Effector memory CD4-positive, alpha-beta T cell (primary cell): ENCODE data around the gene ANKRD39.
"Not testable (repeated sequence)": the region's sequence is repeated elsewhere in the genome, so short reads cannot be mapped to it uniquely, and the experiment has no call there.

Source experiments
- DNase-seq, 3 donors: peaks; one replicate each; pipeline ENCODE4 v3.0.0-alpha.2; 2020
- H3K27ac ChIP-seq: 2 replicates; pipeline ENCODE4 v1.7.0; 2013; ENCODE audit warnings: mild to moderate bottlenecking, low read length, moderate library complexity; ENCODE audit not compliant: insufficient read depth, poor library complexity, severe bottlenecking
- H3K27me3 ChIP-seq: replicated peaks from 2 replicates; pipeline ENCODE4 v1.7.0; 2013; ENCODE audit warnings: mild to moderate bottlenecking, low read length; ENCODE audit not compliant: insufficient read depth, control insufficient read depth, poor library complexity, severe bottlenecking
- H3K36me3 ChIP-seq: 2 replicates; pipeline ENCODE4 v1.7.0; 2013; ENCODE audit warnings: mild to moderate bottlenecking, low read length, moderate library complexity; ENCODE audit not compliant: control insufficient read depth, insufficient read depth
- H3K4me1 ChIP-seq: 2 replicates; pipeline ENCODE4 v1.7.0; 2013; ENCODE audit warnings: low read length, mild to moderate bottlenecking; ENCODE audit not compliant: control insufficient read depth, insufficient read depth, poor library complexity, severe bottlenecking
- H3K4me3 ChIP-seq: 2 replicates; pipeline ENCODE4 v1.7.0; 2013; ENCODE audit warnings: low read length, low read depth, mild to moderate bottlenecking; ENCODE audit not compliant: insufficient read depth, poor library complexity, severe bottlenecking
- H3K9me3 ChIP-seq: 2 replicates; pipeline ENCODE4 v1.7.0; 2013; ENCODE audit warnings: mild to moderate bottlenecking, low read length, moderate library complexity; ENCODE audit not compliant: control insufficient read depth

Gene ANKRD39

DNA sequence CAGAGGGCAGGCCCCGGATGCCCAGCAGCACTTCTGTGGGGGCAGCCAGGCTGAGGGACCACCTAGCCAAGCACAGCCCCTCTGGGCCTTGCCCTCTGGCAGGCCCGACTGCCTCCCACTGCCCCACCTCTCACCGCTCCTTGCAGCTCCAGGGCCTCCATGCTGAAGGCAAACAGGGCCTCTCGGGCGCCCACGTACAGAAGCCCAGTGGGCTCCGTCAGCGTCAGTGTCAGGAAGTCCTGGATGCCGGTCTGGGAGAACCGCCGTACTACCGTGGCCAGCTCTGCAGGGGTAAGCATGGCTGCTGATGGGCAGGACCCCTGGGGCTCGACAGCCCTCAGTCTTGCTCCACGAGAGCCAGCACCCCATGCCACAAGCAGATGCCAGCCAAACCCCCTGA is 8.3 kb upstream of the ANKRD39 start:
- peaks cover 31% of the 10 kb centered on the region for H3K4me1 ChIP-seq
- H3K27ac ChIP-seq: no peak overlapping the region
- H3K27me3 ChIP-seq: no peaks in the 10 kb centered on the region

GRCh38 chr2:96865654-96866053 is 7.8 kb upstream of the ANKRD39 start:
- Histone ChIP-seq H3K27ac (no peak overlapping the region), H3K9me3 (no peaks in the 10 kb centered on the region), H3K4me3 (no peak overlapping the region), H3K4me1 (peaks cover 29% of the 10 kb centered on the region), H3K27me3 (no peaks in the 10 kb centered on the region), H3K36me3 (peaks cover 58% of the 10 kb centered on the region)
- no peak for DNase-seq

More for the DNA sequence above, 8.3 kb upstream of the ANKRD39 start:
- Histone ChIP-seq H3K4me3 (no peak overlapping the region), H3K9me3 (no peaks in the 10 kb centered on the region), H3K36me3 (peaks cover 53% of the 10 kb centered on the region)
- DNase-seq: no peak

DNA sequence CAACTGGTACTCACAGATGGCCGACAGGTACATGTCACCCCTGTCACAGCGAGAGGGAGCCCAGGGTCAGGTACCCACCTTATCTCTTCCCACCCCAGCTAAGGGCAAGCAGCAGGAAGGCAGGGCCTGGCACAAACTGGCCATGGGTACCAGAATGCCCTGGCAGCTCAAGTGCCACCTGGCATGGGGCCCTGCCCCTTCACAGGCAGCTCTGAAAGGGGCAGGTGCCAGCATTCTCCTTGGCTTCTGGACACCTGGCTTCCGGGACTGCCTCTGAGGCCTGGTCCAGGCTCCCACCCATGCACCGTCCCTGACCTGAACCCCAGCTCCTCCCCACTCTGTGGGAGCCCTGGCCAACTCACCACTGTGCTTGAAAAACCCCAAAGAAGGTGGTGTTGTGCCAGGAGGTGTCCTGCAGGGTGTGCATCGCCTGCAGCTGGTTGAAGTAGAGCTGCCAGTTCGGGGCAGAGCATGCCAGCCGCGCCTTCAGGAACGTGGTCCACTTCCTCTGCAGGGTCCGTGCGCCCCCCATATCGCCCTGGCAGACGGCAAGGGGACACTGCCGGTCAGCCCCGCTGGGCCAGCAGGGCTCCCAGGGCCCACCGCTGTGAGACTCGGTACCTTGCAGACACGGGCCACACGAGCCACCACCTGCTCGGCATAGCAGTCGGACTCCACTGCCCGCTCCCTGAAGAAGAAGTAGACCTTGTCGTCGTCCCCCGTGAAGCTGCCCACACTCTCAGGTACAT is 6.7 kb upstream of the ANKRD39 start:
- Histone ChIP-seq H3K27me3 (no peaks in the 10 kb centered on the region), H3K4me1 (peaks cover 28% of the 10 kb centered on the region), H3K36me3 (peaks cover 66% of the 10 kb centered on the region), H3K9me3 (no peaks in the 10 kb centered on the region), H3K4me3 (no peak overlapping the region), H3K27ac (no peak overlapping the region)
- no peak for DNase-seq

- H3K4me1 ChIP-seq: peaks cover 35% of the 10 kb centered on the region
Measured at GRCh38 chr2:96863575-96864342, 5.9 kb upstream of the ANKRD39 start.

GRCh38 chr2:96863056-96863455 is 5.2 kb upstream of the ANKRD39 start:
- H3K27me3 ChIP-seq, H3K4me3 ChIP-seq, H3K27ac ChIP-seq, H3K9me3 ChIP-seq, DNase-seq: not testable (repeated sequence)
- H3K36me3 ChIP-seq: peaks cover 66% of the 10 kb centered on the region
- H3K4me1 ChIP-seq: peaks cover 34% of the 10 kb centered on the region

More at GRCh38 chr2:96863575-96864342, 5.9 kb upstream of the ANKRD39 start:
- no peak for DNase-seq
- no peaks in the 10 kb centered on the region for H3K9me3 ChIP-seq
- H3K27me3 ChIP-seq: no peaks in the 10 kb centered on the region
- no peak overlapping the region for H3K4me3 ChIP-seq
- no peak overlapping the region for H3K27ac ChIP-seq
- H3K36me3 ChIP-seq: peaks cover 66% of the 10 kb centered on the region

DNA sequence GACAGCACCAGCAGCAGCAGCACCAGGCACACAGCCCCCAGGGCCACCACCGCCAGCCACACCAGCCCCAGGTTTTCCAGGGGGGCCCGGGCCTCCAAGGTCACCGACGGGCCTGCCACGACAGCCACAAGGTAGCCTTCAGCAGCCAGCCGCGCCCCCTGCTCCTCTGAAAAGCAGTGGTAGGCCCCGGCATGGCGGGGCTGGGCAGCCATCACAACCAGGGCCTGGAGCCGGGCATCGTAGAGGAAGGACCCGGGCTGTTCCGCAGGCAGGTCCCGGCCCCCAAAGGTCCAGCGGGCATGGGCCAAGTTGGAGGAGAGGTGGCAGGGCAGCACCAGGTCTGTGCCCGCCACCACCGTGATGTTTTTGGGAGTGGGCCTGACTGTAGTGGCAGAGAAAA is 3.3 kb upstream of the ANKRD39 start:
- no peak overlapping the region for H3K27ac ChIP-seq
- no peak overlapping the region for H3K4me3 ChIP-seq
- no peak for DNase-seq
- no peaks in the 10 kb centered on the region for H3K9me3 ChIP-seq
- peaks cover 30% of the 10 kb centered on the region for H3K4me1 ChIP-seq
- peaks cover 57% of the 10 kb centered on the region for H3K36me3 ChIP-seq
- no peaks in the 10 kb centered on the region for H3K27me3 ChIP-seq

- Histone ChIP-seq H3K4me1 (peaks cover 30% of the 10 kb centered on the region), H3K36me3 (peaks cover 50% of the 10 kb centered on the region)
- peak in 1 of 3 donors; percentile 22 for DNase-seq
Measured at GRCh38 chr2:96860065-96861029, 2.5 kb upstream of the ANKRD39 start.

DNA sequence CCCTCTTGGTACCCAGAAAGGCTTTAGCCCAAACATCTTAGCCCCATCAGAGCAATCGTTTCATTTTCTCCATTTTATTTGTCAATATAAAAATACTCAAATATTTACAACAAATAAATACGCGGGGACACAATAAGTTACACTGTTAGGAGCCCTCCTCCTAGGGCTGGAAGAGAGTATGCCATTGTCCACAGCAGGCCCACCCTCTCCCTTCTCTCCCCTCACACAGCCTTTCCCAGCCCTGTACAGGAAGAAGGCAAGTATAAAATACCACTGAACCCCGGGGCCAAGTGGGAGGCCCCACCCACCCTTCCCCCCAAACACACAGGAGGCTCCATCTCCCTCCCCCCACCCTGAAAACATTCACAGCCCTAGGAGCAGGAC is 1.9 kb upstream of the ANKRD39 start:
- Histone ChIP-seq H3K27ac (peak overlapping the region; percentile 37), H3K36me3 (peaks cover 43% of the 10 kb centered on the region), H3K4me3 (no peak overlapping the region), H3K9me3 (no peaks in the 10 kb centered on the region), H3K4me1 (peaks cover 30% of the 10 kb centered on the region), H3K27me3 (no peaks in the 10 kb centered on the region)
- no peak for DNase-seq

More at GRCh38 chr2:96860065-96861029, 2.5 kb upstream of the ANKRD39 start:
- Histone ChIP-seq H3K4me3 (no peak overlapping the region), H3K27me3 (no peaks in the 10 kb centered on the region), H3K9me3 (no peaks in the 10 kb centered on the region), H3K27ac (peak overlapping the region; percentile 55)

- Histone ChIP-seq H3K4me1 (peaks cover 30% of the 10 kb centered on the region), H3K9me3 (no peaks in the 10 kb centered on the region), H3K36me3 (peaks cover 41% of the 10 kb centered on the region), H3K27me3 (no peaks in the 10 kb centered on the region), H3K4me3 (no peak overlapping the region), H3K27ac (peak overlapping the region; percentile 37)
- no peak for DNase-seq
Measured at GRCh38 chr2:96859099-96859649, 1.4 kb upstream of the ANKRD39 start.
